K562 (cell line): ENCODE data around the gene BCAR3. TPM values are rescaled to one million over a fixed set of nuclear protein-coding genes. Genes with fewer than 3 reads are reported as not detected.

Source experiments
- BHLHE40 ChIP-seq: IDR thresholded peaks from 2 replicates; pipeline ENCODE4 v1.6.1; 2011; ENCODE audit warnings: low read length, improper control_type of control experiment
- CBX8 ChIP-seq: fragments of 200-600 bp; sonication (generic); IDR thresholded peaks from 2 replicates; pipeline ENCODE4 v1.6.1; 2012; ENCODE audit warnings: borderline replicate concordance, mixed run types, low read depth, mild to moderate bottlenecking, moderate library complexity, mixed read lengths, low read length, control low read depth, inconsistent platforms; ENCODE audit not compliant: poor library complexity, severe bottlenecking; ENCODE audit errors: extremely low read depth
- CHCHD3 ChIP-seq: fragments of 250-450 bp; sonication (Bioruptor Pico); IDR thresholded peaks from 2 replicates; pipeline ENCODE4 v2.1.2; 2022; ENCODE audit warnings: mild to moderate bottlenecking
- EGR1 ChIP-seq: fragments of 450-650 bp; conservative IDR thresholded peaks from 2 replicates; pipeline ENCODE4 v1.6.1; 2017; ENCODE audit warnings: mild to moderate bottlenecking
- GATAD2A ChIP-seq: fragments of 450-650 bp; IDR thresholded peaks from 2 replicates; pipeline ENCODE4 v1.6.1; 2017
- KAT7 ChIP-seq: sonication (generic); formaldehyde crosslinking; IDR thresholded peaks from 2 replicates; pipeline ENCODE4 v1.8.0; 2022; ENCODE audit warnings: missing genetic modification reagents, mild to moderate bottlenecking, borderline replicate concordance
- MLLT1 ChIP-seq, 2 experiments: fragments of 450-650 bp; IDR thresholded peaks; 2 replicates each; pipeline ENCODE4 v1.6.1; 2016
- NRF1 ChIP-seq, 2 experiments: fragments of 450-650 bp; IDR thresholded peaks in 1 of 2; conservative IDR thresholded peaks in 1 of 2; 2 replicates each; pipeline ENCODE4 v1.6.1; 2014; ENCODE audit warnings: mild to moderate bottlenecking in 2 of 2
- RBM14 ChIP-seq: fragments of 200-400 bp; formaldehyde crosslinking; IDR thresholded peaks from 2 replicates; pipeline ENCODE4 v1.6.1; 2018; ENCODE audit warnings: low read depth, mild to moderate bottlenecking, low read length, moderate library complexity, borderline replicate concordance; ENCODE audit not compliant: insufficient read depth
- ZBTB2 ChIP-seq: fragments of 450-650 bp; IDR thresholded peaks from 2 replicates; pipeline ENCODE4 v1.6.1; 2016; ENCODE audit warnings: antibody characterized with exemption
- polyA plus RNA-seq, 8 experiments: library from polyadenylated mRNA; depleted of rRNA in 4 of 8; stranded (reverse) in 5 of 8; unstranded in 3 of 8; fragments of >200 nt; fragmentation: Nextera tagmentation in 2 of 8; fragmentation: Illumina TruSeq in 1 of 8; extraction: Ambion mirVana in 2 of 8; extraction: Trizol in 1 of 8; gene quantifications; 2 replicates each; pipeline versions ENCODE4 v1.2.1 to v1.2.3, GENCODE V29; 2011 to 2014; ENCODE audit warnings: inconsistent platforms in 1 of 8, missing spikeins in 1 of 8
- total RNA-seq, 7 experiments: library from RNA; depleted of rRNA in 6 of 7; stranded (reverse); fragments of >200 nt in 6 of 7; fragmentation: Illumina TruSeq in 2 of 7; extraction: Trizol in 2 of 7; gene quantifications; 2 replicates each; pipeline versions ENCODE4 v1.2.1 to v1.2.3, GENCODE V29; 2011 to 2021; ENCODE audit warnings: low replicate concordance in 1 of 7
- TF ChIP-seq, protein P1 (sequence below): sonication (generic); formaldehyde crosslinking; IDR thresholded peaks from 2 replicates; pipeline ENCODE4 v1.8.0; 2023; ENCODE audit warnings: mild to moderate bottlenecking, missing genetic modification reagents
- TF ChIP-seq, protein P2 (sequence below), 3 experiments: IDR thresholded peaks in 2 of 3; conservative IDR thresholded peaks in 1 of 3; 2 replicates each; pipeline ENCODE4 v1.5.1; 2011 to 2012; ENCODE audit warnings: low read length in 3 of 3, mild to moderate bottlenecking in 3 of 3, control low read depth in 2 of 3, improper control_type of control experiment in 1 of 3, inconsistent platforms in 1 of 3, low read depth in 1 of 3, mixed read lengths in 1 of 3, moderate library complexity in 1 of 3; ENCODE audit not compliant: insufficient read depth in 2 of 3
- TF ChIP-seq, protein P3 (sequence below): fragments of 250-450 bp; sonication (Bioruptor Pico); IDR thresholded peaks from 2 replicates; pipeline ENCODE4 v1.9.0; 2021; ENCODE audit warnings: mild to moderate bottlenecking
- TF ChIP-seq, protein P4 (sequence below): IDR thresholded peaks from 2 replicates; pipeline ENCODE4 v1.6.1; 2014; ENCODE audit warnings: antibody characterized with exemption

The BCAR3 gene
- total and polyA plus RNA-seq, 9 of the 15 experiments (the other 6 are each of a cell fraction or from before 2014, with no cell fraction given), result 1.8 to 6.3 (median 3.8) TPM

GRCh38 chr1:93681101-93681988 is at the start of gene BCAR3 (continued):
- TF ChIP-seq, protein P1, sequence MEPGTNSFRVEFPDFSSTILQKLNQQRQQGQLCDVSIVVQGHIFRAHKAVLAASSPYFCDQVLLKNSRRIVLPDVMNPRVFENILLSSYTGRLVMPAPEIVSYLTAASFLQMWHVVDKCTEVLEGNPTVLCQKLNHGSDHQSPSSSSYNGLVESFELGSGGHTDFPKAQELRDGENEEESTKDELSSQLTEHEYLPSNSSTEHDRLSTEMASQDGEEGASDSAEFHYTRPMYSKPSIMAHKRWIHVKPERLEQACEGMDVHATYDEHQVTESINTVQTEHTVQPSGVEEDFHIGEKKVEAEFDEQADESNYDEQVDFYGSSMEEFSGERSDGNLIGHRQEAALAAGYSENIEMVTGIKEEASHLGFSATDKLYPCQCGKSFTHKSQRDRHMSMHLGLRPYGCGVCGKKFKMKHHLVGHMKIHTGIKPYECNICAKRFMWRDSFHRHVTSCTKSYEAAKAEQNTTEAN (CRISPR knock-in tag), result no peak
- TF ChIP-seq, protein P2, sequence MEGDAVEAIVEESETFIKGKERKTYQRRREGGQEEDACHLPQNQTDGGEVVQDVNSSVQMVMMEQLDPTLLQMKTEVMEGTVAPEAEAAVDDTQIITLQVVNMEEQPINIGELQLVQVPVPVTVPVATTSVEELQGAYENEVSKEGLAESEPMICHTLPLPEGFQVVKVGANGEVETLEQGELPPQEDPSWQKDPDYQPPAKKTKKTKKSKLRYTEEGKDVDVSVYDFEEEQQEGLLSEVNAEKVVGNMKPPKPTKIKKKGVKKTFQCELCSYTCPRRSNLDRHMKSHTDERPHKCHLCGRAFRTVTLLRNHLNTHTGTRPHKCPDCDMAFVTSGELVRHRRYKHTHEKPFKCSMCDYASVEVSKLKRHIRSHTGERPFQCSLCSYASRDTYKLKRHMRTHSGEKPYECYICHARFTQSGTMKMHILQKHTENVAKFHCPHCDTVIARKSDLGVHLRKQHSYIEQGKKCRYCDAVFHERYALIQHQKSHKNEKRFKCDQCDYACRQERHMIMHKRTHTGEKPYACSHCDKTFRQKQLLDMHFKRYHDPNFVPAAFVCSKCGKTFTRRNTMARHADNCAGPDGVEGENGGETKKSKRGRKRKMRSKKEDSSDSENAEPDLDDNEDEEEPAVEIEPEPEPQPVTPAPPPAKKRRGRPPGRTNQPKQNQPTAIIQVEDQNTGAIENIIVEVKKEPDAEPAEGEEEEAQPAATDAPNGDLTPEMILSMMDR (IDR thresholded peaks at IDR 0.05 in 2 of 3, conservative IDR thresholded peaks at IDR 0.05 in 1 of 3; ENCODE audit: insufficient read depth in 2 of 3, low read depth in 1 of 3, low read length in 3 of 3), result peak; percentile 8 to 64 (median 12); a peak in 2 of 6 replicates
- TF ChIP-seq, protein P3, sequence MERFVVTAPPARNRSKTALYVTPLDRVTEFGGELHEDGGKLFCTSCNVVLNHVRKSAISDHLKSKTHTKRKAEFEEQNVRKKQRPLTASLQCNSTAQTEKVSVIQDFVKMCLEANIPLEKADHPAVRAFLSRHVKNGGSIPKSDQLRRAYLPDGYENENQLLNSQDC (CRISPR knock-in tag), result no peak
- no peak for TF ChIP-seq KAT7
- TF ChIP-seq, protein P4, sequence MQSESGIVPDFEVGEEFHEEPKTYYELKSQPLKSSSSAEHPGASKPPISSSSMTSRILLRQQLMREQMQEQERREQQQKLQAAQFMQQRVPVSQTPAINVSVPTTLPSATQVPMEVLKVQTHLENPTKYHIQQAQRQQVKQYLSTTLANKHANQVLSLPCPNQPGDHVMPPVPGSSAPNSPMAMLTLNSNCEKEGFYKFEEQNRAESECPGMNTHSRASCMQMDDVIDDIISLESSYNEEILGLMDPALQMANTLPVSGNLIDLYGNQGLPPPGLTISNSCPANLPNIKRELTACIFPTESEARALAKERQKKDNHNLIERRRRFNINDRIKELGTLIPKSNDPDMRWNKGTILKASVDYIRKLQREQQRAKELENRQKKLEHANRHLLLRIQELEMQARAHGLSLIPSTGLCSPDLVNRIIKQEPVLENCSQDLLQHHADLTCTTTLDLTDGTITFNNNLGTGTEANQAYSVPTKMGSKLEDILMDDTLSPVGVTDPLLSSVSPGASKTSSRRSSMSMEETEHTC, result no peak
- TF ChIP-seq BHLHE40, result no peak
- TF ChIP-seq GATAD2A, result no peak
- TF ChIP-seq CHCHD3 (CRISPR knock-in tag), result no peak
- no peak for TF ChIP-seq MLLT1 (IDR thresholded peaks at IDR 0.05)
- no peak for TF ChIP-seq ZBTB2
- no peak for TF ChIP-seq CBX8
- TF ChIP-seq NRF1 (conservative IDR thresholded peaks at IDR 0.05 in 1 of 2, IDR thresholded peaks at IDR 0.05 in 1 of 2), result peak; percentile 34 to 59; a peak in 2 of 4 replicates
- no peak for TF ChIP-seq RBM14
- TF ChIP-seq EGR1, result no peak
